ENCODE results near the gene BCL7B. TPM values are rescaled to one million over a fixed set of nuclear protein-coding genes. Genes with fewer than 3 reads are reported as not detected.
A peak's percentile ranks its signal among the peaks of the same experiment; 100 is the strongest.
"Not testable (repeated sequence)": the region's sequence is repeated elsewhere in the genome, so short reads cannot be mapped to it uniquely, and the experiment has no call there.

The BCL7B gene
- total RNA-seq, 1 experiment from 2014 or later: 22.9 TPM

DNA sequence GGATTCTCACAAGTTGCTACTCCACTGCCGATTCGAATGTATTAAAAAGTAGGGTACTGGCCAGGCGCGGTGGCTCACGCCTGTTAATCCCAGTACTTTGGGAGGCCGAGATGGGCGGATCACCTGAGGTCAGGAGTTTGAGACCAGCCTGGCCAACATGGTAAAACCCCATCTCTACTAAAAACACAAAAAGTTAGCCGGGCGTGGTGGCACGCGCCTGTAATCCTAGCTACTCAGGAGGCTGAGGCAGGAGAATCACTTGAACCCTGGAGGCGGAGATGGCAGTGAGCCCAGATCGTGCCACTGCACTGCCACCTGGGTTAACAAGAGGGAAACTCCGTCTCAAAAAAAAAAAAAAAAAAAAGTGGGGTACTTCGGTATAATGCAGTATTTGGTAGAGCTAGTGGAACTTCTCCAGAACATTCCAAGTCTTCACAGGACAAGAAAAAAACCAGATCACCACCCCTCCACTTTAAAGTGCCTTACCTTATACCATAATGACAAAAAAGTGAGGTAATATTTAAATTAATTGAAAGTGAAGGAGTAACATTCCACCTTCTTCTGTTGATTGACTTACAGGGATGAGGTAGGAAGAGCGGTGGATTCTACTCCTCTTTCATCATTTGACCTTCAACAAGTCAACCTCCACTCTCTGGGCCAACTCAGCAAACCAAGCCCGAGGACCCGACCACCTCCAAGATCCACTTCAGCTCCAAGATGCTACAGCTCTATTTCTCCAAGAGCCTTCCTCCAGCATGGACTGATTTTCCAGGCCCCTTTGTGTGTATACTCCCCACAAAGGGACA is 37.4 kb downstream of the BCL7B start:
- in situ Hi-C loops (cut with HindIII; ENCODE audit: low pct_unique_long_range_greater_than_20kb, low sequenced_read_pairs): no loop called here
- DNase-seq (ENCODE audit: low read depth, low spot score): no peak

DNA sequence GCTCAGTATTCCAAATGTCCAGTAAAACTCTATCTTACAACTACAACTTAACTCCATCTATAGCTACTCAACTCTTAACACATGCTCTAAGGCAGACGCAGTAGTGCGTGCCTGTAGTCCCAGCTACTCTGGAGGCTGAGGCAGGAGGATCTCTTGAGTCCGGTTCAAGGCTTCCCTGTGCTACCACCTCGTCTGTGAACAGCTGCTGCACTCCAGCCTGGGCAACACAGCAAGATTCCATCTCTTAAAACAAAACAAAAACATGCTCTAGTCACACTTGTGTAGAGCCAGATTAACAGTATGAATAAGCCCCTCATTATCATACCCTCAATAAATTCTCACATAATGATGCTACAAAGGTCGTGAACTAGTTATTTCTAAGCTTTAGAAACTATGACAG is 39.0 kb downstream of the BCL7B start:
- in situ Hi-C loops (cut with HindIII; ENCODE audit: low pct_unique_long_range_greater_than_20kb, low sequenced_read_pairs): no loop called here
- no peak for DNase-seq (ENCODE audit: low read depth, low spot score)

DNA sequence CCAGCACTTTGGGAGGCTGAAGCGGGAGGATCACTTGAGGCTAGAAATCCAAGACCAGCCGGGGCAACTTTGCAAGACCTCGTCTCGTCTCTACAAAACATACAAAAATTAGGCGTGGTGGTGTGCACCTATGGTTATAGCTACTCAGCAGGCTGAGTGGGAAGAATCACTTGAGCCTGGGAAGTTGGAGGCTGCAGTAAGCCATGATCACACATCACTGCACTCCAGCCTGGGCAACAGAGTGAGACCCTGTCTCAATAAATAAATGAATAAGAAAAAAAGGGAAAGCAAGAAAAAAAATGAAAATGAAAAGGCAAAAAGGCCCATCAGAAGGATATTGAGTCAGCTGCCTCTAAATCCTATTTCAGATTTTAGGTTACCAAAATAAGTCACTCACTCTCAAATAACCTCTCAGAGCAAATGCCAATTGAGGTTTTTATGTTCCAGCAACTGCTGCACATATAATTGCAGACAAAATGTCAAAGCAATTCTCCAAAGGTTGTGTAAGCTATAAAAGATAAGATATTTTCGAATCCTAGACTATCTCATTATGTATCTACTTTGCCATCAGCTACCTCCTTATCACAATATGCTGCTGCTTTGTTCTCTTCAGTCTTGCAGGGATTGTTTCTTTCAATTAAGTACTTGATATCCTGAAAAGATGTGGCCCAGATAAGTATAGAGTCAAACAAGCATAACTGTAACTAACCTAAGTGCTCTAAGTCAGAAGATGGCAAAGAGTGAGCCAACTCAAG is 40.1 kb downstream of the BCL7B start:
- in situ Hi-C loops (cut with HindIII; ENCODE audit: low pct_unique_long_range_greater_than_20kb, low sequenced_read_pairs): no loop called here
- DNase-seq (ENCODE audit: low read depth, low spot score): no peak

DNA sequence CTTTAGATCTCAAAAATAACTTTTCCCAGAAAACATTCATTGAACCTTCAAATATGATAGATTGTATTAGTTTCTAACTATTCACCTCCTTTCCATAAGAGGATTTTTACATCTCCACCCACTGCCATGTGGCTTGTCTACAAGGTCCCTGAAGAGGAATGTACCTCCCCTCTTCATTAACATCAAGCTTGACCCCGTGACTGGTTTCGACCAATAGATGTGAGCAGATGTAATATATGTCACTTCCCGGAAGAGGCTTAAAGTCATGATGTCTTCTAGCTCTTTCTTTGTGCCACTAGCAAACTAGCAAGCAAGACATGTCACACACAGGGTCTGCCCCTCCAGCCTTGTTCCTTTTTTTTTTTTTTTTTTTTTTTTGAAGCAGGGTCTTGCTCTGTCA is 42.3 kb downstream of the BCL7B start:
- peak; percentile 56 for DNase-seq (ENCODE audit: low read depth, low spot score)
- in situ Hi-C loops (cut with HindIII; ENCODE audit: low pct_unique_long_range_greater_than_20kb, low sequenced_read_pairs): no loop called here

DNA sequence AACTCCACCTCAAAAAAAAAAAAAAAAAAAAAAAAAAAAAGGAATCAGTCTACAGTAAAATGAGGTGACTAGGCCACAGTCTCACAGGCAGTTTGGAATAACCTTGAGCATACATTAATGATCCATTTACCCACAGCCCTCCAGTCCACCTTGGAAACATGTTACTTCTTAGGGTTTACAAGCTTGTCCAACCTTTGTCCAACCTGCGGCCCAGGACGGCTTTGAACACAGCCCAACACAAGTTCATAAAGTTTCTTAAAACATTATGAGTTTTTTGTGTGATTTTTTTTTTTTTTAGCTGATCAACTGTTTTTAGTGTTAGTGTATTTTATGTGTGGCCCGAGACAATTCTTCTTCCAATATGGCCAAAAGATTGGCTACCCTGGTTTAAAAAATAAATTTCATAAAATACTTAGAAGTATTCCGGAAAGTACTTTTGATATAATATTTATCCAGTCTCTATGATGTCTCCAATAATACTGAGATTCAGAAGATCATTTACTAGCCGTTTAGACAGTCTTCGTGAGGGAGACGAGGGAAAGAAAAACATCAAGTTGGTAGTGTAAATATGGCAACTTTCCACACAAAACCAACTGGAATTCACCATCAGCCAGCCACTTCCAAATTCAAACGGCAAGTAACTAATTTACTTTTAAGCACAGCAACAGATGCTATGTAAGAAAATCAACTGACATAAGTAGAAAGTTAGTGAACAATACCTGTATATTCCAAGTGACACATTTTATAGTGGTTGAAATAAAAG is 45.3 kb downstream of the BCL7B start:
- DNase-seq (ENCODE audit: low read depth, low spot score): no peak
- in situ Hi-C loops (cut with HindIII; ENCODE audit: low pct_unique_long_range_greater_than_20kb, low sequenced_read_pairs): no loop called here

DNA sequence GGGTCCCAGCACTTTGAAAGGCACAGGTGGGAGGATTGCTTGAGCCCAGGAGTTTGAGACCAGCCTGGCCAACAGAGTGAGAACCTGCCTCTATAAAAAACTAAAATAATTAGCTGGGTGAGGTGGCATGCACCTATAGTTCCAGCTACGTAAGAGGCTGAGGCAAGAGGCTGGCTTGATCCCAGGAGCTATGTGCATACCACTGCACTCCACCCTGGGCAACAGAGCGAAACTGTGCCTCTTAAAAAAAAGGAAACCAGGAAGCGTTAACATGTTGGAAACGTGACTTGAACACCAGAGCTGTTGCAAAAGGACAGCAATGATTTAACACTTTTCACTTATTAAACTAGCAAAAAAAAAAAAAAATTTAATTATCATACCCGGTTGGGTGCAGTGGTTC is 48.0 kb downstream of the BCL7B start:
- in situ Hi-C loops (cut with HindIII; ENCODE audit: low pct_unique_long_range_greater_than_20kb, low sequenced_read_pairs): no loop called here
- no peak for DNase-seq (ENCODE audit: low read depth, low spot score)

DNA sequence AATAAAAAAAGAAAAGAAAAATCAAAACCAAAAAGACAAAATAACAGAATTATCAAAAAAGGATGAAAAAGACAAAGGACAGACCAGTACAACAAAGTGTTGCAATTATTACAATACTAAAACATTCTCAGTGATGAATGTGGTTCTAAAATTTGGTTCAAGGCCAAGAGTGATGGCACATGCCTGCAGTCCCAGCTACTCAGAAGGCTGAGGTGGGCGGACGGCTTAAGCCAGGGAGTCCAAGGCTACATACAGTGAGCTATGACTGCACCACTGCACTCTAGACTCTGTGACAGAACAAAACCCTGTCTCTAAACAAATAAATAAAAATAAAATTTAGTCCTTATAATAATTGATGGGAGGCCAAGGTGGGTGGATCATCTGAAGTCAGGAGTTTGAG is 49.9 kb downstream of the BCL7B start:
- in situ Hi-C loops (cut with HindIII; ENCODE audit: low pct_unique_long_range_greater_than_20kb, low sequenced_read_pairs): no loop called here
- no peak for DNase-seq (ENCODE audit: low read depth, low spot score)

DNA sequence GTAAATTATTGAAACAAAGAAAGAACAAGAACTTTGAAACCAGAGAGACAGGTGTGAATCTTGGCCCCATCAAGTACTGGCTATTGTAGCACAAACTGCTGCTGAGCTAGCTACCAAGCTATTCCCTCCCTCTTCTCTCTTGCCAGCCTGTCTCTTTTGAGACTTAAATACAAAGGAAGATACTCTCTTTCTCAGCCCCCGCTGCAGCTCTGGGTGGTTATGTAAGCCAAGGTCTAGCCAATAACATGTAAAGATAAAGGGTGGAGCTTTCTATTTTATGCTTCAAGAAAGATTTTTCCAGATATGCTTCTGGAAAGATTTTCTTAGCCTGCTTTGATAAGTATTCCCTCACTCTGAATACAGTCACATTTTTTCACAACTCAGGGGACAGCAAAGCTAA is 52.6 kb downstream of the BCL7B start:
- DNase-seq (ENCODE audit: low read depth, low spot score): no peak
- in situ Hi-C loops (cut with HindIII; ENCODE audit: low pct_unique_long_range_greater_than_20kb, low sequenced_read_pairs): no loop called here

DNA sequence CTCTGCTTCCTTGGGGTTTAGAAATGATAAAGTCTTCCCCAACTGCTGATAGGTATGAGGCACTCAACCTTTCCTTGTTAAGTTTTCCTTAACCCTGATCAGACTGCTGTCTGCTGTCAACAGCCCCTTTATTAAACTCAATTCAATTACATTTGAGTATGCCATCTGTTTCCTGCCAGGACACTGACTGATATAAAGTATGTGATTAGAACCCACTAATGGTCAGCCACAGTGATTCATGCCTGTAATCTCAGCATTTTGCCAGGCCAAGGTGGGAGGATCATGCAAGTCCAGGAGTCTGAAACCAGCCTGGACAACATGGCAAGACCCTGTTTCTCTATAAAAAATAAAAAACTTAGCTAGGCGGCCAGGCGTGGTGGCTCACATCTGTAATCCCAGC is 53.5 kb downstream of the BCL7B start:
- DNase-seq (ENCODE audit: low read depth, low spot score): no peak
- in situ Hi-C loops (cut with HindIII; ENCODE audit: low pct_unique_long_range_greater_than_20kb, low sequenced_read_pairs): no loop called here

DNA sequence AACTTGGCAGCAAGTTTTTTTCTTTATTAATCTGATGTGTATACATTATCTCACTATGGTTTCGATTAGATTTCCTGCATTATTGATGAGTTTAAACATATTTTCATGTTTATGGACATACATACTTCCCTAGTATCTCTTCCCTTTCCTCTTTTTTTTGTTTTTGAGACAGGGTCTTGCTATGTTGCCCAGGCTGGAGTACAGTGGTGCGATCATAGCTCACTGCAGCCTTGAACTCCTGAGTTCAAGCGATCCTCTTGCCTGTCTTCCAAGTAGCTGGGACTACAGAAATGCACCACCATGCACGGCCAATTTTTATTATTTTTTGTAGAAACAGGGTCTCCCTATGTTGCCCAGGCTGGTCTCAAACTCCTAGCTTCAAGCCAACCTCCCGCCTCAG is 54.3 kb downstream of the BCL7B start:
- in situ Hi-C loops (cut with HindIII; ENCODE audit: low pct_unique_long_range_greater_than_20kb, low sequenced_read_pairs): no loop called here
- DNase-seq (ENCODE audit: low read depth, low spot score): no peak

DNA sequence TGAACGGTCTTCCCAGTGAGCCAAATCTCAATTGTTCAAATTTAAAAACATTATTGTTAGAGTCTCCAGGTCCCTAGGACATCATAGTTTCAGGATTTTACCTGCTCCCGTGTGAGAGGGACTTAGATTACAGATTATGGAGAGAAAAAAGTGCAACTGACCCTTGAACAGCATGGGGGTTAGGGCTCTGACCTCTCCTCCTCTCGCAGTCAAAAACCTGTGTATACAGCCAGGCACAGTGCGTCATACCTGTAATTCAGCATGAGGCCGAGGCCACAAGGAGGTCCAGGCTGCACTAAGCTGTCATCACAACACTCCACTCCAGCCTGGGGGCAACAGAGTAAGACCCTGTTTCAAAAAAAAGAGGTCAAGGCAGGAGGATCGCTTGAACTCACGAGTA is 60.9 kb downstream of the BCL7B start:
- in situ Hi-C loops (cut with HindIII; ENCODE audit: low pct_unique_long_range_greater_than_20kb, low sequenced_read_pairs): no loop called here
- DNase-seq (ENCODE audit: low read depth, low spot score): no peak

DNA sequence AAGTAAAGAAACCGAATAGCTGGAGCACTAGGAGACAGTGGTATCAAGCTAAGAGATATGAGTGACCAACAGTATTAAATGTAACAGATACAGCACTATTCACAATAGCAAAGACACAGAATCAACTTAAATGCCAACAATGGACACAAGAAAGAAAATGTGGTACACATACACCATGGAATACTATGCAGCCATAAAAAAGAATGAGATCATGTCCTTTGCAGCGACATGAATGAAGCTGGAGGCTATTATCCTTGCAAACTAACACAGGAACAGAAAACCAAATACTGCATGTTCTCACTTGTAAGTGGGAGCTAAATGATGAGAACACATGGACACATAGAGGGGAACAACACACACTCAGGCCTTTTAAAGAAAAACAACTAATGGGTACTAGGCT is 62.0 kb downstream of the BCL7B start:
- DNase-seq (ENCODE audit: low read depth, low spot score); in situ Hi-C loops (cut with HindIII; ENCODE audit: low pct_unique_long_range_greater_than_20kb, low sequenced_read_pairs): not testable (repeated sequence)

DNA sequence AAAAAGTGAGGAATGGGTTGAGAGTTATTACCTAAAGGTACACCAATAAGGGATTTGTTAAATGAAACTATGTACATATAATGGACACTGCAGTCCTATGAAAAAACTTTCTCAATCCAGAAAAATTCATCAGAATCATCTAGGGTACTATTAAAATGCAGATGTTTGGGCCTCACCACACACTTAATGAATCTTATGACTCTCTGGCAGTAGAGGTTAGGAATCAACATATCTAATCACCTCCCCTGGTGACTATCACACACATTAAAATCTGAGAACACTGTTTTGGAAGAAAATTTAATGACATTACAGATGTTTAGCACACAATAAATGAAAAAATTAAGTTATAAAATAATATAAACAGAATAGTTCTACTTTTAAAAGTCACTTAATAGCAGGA is 67.5 kb downstream of the BCL7B start:
- in situ Hi-C loops (cut with HindIII; ENCODE audit: low pct_unique_long_range_greater_than_20kb, low sequenced_read_pairs): no loop called here
- no peak for DNase-seq (ENCODE audit: low read depth, low spot score)

DNA sequence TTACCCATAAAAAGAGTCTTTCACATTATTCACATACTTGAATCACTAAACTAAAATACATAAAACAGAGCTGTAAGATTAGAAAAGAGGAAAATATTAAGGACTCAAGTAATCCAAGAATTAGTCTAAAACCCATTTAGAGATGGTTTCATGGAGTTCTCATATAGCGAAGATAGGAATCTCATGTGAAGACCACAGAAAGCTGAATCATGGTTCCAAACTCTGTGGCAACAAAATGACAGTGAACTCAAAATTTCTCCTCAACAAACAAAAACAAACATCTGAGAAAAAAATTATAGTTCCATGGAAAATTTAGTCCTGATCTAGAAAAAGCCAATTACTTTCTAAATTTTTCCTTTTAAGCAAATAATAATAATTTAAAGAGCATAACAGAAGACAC is 70.0 kb downstream of the BCL7B start:
- in situ Hi-C loops (cut with HindIII; ENCODE audit: low pct_unique_long_range_greater_than_20kb, low sequenced_read_pairs): no loop called here
- DNase-seq (ENCODE audit: low read depth, low spot score): no peak

Small RNAs within 50 kb of the gene (small RNA-seq; reads per million reads assigned to genes)
- 0 reads per million in 2 experiments for gene RNU6-1198P

Other genes with a start within 250 kb of the BCL7B start
- 67.4 and 69.0 TPM in 2 replicates for gene NSUN5, start 248.9 kb downstream of the BCL7B start, total RNA-seq (2014; rRNA removed; shearing (Covaris generic))
- gene TRIM50, start 229.6 kb downstream of the BCL7B start, total RNA-seq (2014; rRNA removed; shearing (Covaris generic)): not detected in 2 replicates
- not detected in 2 replicates for gene FKBP6, start 229.5 kb downstream of the BCL7B start, total RNA-seq (2014; rRNA removed; shearing (Covaris generic))
- gene FZD9, start 123.9 kb downstream of the BCL7B start, total RNA-seq (2014; rRNA removed; shearing (Covaris generic)): 1.7 and 2.3 TPM in 2 replicates
- gene BAZ1B, start 35.4 kb downstream of the BCL7B start, total RNA-seq (2014; rRNA removed; shearing (Covaris generic)): 71.4 and 79.5 TPM in 2 replicates
- gene TBL2, start 20.9 kb upstream of the BCL7B start, total RNA-seq (2014; rRNA removed; shearing (Covaris generic)): 139 and 161 TPM in 2 replicates
- gene MLXIPL, start 66.8 kb upstream of the BCL7B start, total RNA-seq (2014; rRNA removed; shearing (Covaris generic)): 0.03 TPM in 1 of 2 replicates, not detected in the other
- gene VPS37D, start 110.1 kb upstream of the BCL7B start, total RNA-seq (2014; rRNA removed; shearing (Covaris generic)): 4.3 and 4.6 TPM in 2 replicates
- 4.3 and 4.5 TPM in 2 replicates for gene DNAJC30, start 125.8 kb upstream of the BCL7B start, total RNA-seq (2014; rRNA removed; shearing (Covaris generic))
- 142 and 181 TPM in 2 replicates for gene BUD23, start 125.9 kb upstream of the BCL7B start, total RNA-seq (2014; rRNA removed; shearing (Covaris generic))
- gene STX1A, start 162.0 kb upstream of the BCL7B start, total RNA-seq (2014; rRNA removed; shearing (Covaris generic)): 6.7 and 7.0 TPM in 2 replicates
- gene ABHD11, start 181.1 kb upstream of the BCL7B start, total RNA-seq (2014; rRNA removed; shearing (Covaris generic)): 27.5 and 31.8 TPM in 2 replicates
- not detected in 2 replicates for gene CLDN3, start 212.6 kb upstream of the BCL7B start, total RNA-seq (2014; rRNA removed; shearing (Covaris generic))